Measurements from ENCODE around the gene FEM1A.
"Not testable (repeated sequence)": the region's sequence is repeated elsewhere in the genome, so short reads cannot be mapped to it uniquely, and the experiment has no call there.

The FEM1A gene

DNA sequence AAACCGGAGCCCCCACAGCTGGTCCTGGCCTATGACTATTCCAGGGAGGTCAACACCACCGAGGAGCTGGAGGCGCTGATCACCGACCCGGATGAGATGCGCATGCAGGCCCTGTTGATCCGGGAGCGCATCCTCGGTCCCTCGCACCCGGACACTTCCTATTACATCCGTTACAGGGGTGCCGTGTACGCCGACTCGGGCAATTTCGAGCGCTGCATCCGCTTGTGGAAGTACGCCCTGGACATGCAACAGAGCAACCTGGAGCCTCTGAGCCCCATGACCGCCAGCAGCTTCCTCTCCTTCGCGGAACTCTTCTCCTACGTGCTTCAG is 1.3 kb downstream of the FEM1A start:
- peak overlapping the region; percentile 70 for H3K4me3 ChIP-seq (ENCODE audit: low read depth, low read length)
- in situ Hi-C loops (cut with HindIII; ENCODE audit: low sequenced_read_pairs); DNase-seq (ENCODE audit: low read depth): not testable (repeated sequence)

DNA sequence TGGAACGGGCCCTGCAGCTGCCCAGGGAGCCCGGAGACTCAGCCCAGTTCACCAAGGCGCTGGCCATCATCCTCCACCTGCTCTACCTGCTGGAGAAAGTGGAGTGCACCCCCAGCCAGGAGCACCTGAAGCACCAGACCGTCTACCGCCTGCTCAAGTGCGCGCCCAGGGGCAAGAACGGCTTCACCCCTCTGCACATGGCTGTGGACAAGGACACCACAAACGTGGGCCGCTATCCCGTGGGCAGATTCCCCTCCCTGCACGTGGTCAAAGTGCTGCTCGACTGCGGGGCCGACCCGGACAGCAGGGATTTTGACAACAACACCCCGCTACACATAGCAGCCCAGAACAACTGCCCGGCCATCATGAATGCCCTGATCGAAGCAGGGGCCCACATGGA is 1.7 kb downstream of the FEM1A start:
- H3K4me3 ChIP-seq (ENCODE audit: low read depth, low read length); in situ Hi-C loops (cut with HindIII; ENCODE audit: low sequenced_read_pairs): not testable (repeated sequence)

DNA sequence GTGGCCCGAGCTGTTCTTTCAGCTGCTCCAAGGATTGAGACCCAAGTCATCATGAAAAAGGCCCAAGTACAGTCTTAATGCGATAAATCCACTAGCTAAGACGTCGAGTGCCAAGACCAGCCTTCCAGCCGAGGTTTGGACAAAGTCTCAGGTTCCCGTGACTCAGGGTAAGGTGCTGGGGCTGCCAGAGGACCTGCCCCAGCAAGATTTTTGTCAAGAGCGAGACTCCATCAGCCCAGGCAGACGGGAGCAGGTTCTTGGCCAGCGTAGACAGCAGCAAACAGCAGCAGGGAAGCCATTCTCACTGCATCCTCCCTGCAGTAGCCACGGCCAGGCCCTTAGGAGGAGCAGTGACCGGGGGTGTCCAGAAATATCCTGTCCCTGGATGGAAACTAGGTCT is 3.4 kb downstream of the FEM1A start:
- TF ChIP-seq, protein P1, sequence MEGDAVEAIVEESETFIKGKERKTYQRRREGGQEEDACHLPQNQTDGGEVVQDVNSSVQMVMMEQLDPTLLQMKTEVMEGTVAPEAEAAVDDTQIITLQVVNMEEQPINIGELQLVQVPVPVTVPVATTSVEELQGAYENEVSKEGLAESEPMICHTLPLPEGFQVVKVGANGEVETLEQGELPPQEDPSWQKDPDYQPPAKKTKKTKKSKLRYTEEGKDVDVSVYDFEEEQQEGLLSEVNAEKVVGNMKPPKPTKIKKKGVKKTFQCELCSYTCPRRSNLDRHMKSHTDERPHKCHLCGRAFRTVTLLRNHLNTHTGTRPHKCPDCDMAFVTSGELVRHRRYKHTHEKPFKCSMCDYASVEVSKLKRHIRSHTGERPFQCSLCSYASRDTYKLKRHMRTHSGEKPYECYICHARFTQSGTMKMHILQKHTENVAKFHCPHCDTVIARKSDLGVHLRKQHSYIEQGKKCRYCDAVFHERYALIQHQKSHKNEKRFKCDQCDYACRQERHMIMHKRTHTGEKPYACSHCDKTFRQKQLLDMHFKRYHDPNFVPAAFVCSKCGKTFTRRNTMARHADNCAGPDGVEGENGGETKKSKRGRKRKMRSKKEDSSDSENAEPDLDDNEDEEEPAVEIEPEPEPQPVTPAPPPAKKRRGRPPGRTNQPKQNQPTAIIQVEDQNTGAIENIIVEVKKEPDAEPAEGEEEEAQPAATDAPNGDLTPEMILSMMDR (IDR thresholded peaks at IDR 0.05; ENCODE audit: low read depth, low read length, missing control alignments), result no peak
- in situ Hi-C loops (cut with HindIII; ENCODE audit: low sequenced_read_pairs), result no loop called here
- H3K4me3 ChIP-seq (ENCODE audit: low read depth, low read length), result no peak overlapping the region
- no peak for DNase-seq (ENCODE audit: low read depth)

More for the DNA sequence above, 1.7 kb downstream of the FEM1A start:
- not testable (repeated sequence) for DNase-seq (ENCODE audit: low read depth)

DNA sequence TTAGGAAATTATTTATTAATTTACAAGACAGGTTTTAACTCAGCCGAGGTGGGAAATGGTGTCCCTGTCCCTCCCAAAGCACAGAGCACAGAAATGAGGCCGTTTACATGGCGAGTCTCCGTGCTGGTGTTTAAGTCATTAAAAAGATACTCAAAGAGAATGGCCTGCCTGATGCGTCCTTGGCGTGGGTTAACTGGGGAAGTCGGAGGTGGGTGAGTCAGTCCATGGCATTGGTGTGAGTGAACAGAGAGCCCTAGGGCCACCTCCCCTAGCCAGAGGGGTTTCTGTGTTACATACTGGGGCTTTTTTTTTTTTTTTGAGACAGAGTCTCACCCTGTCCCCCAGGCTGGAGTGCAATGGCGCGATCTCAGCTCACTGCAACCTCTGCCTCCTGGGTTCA is 3.9 kb downstream of the FEM1A start:
- TF ChIP-seq, protein P1 (IDR thresholded peaks at IDR 0.05; ENCODE audit: low read depth, low read length, missing control alignments), result no peak
- in situ Hi-C loops (cut with HindIII; ENCODE audit: low sequenced_read_pairs), result no loop called here
- no peak for DNase-seq (ENCODE audit: low read depth)
- H3K4me3 ChIP-seq (ENCODE audit: low read depth, low read length), result no peak overlapping the region

DNA sequence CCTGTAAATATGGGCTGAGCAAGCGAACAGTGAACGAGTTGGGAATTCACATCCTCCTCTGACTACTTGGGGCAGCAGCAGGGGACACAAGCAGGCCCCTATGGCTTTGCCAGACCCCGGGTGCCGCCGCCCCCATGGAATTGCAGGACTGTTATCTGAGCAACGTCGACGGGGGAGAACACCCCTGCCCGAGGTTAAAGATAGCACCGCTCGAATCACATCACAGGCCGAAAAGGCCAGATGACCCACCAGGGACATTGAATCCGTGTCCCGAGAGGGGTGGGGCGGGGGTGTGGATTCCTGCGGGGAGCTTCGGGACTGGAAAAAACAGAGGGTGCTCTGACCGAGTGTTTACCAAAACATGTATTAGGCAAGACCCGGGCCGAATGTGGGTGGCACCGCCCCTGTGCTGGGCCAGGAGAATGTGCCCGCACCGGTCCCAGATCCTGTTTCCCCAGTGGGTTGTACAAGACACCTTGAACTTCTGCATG is 9.1 kb downstream of the FEM1A start:
- H3K4me3 ChIP-seq (ENCODE audit: low read depth, low read length), result no peak overlapping the region
- TF ChIP-seq, protein P1 (IDR thresholded peaks at IDR 0.05; ENCODE audit: low read depth, low read length, missing control alignments), result no peak
- DNase-seq (ENCODE audit: low read depth), result no peak
- in situ Hi-C loops (cut with HindIII; ENCODE audit: low sequenced_read_pairs), result no loop called here

DNA sequence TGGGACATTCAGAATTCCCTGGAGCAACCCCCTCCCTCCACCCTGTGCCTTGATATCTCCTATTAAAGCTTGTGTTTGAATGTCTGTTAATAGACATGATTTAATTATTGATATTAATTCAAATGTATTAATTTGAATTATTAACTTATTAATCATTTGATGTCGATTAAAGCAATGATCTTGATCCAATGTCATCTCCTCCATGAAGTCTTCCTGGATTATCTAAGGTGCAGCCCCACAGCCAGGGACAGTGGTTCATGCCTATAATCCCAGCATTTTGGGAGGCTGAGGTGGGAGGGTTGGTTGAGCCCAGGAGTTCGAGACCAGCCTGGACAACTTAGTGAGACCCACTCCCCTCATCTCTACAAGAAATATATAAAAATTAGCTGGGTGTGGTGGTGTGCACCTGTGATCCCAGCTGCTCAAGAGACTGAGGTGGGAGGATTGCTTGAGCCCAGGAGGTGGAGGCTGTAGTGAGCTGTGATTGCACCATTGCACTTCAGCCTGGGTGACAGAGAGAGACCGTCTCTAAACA is 9.6 kb downstream of the FEM1A start:
- in situ Hi-C loops (cut with HindIII; ENCODE audit: low sequenced_read_pairs), result no loop called here

DNA sequence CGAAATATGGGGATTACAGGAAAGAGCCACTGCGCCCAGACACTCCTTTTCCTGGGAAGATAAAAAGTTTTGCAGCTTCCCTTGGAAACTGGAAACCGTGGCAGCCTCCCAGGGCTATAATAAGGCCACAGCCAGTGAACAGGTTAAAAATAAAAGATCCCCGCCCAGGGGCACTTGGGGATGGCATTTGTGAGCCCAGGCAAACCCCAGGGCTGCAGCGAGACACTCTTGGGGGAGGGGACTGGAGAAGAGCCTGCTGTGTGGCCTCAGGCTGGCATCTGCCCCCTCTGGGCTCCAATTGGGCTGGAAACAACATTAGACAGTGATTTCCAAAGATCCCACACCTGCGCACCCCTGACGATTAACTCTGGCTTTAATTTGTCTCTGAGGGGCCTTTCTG is 11.2 kb downstream of the FEM1A start:
- TF ChIP-seq, protein P1 (IDR thresholded peaks at IDR 0.05; ENCODE audit: low read depth, low read length, missing control alignments), result no peak
- DNase-seq (ENCODE audit: low read depth), result no peak
- in situ Hi-C loops (cut with HindIII; ENCODE audit: low sequenced_read_pairs), result no loop called here

More for the DNA sequence above, 9.6 kb downstream of the FEM1A start:
- no peak for DNase-seq (ENCODE audit: low read depth)
- TF ChIP-seq, protein P1 (IDR thresholded peaks at IDR 0.05; ENCODE audit: low read depth, low read length, missing control alignments), result no peak
- no peak overlapping the region for H3K4me3 ChIP-seq (ENCODE audit: low read depth, low read length)

More for the DNA sequence above, 11.2 kb downstream of the FEM1A start:
- H3K4me3 ChIP-seq (ENCODE audit: low read depth, low read length), result no peak overlapping the region
